HAP-1 (cell line): ENCODE results near the gene TLR3.

Experiments used
- DNase-seq, 2 experiments: peaks; one replicate each; pipeline ENCODE4 v3.0.0-alpha.2; 2016 to 2020; ENCODE audit warnings: low spot score in 2 of 2
- H3K27me3 ChIP-seq: fragments of 250-450 bp; sonication (Bioruptor Pico); 2 replicates; pipeline ENCODE4 v1.5.1; 2020; ENCODE audit warnings: low read depth, mild to moderate bottlenecking, moderate library complexity
- H3K36me3 ChIP-seq: fragments of 250-450 bp; sonication (Bioruptor Pico); replicated peaks from 2 replicates; pipeline ENCODE4 v1.5.1; 2020; ENCODE audit warnings: mild to moderate bottlenecking
- H3K4me1 ChIP-seq: fragments of 250-450 bp; sonication (Bioruptor Pico); 2 replicates; pipeline ENCODE4 v1.5.1; 2020; ENCODE audit warnings: mild to moderate bottlenecking
- H3K4me3 ChIP-seq: fragments of 250-450 bp; sonication (Bioruptor Pico); 2 replicates; pipeline ENCODE4 v1.5.1; 2020; ENCODE audit warnings: mild to moderate bottlenecking, moderate library complexity
- H3K9me3 ChIP-seq: fragments of 250-450 bp; sonication (Bioruptor Pico); 2 replicates; pipeline ENCODE4 v1.5.1; 2020; ENCODE audit warnings: mild to moderate bottlenecking, moderate library complexity
- in situ Hi-C: fragments of 300-500 bp; cut with MboI; formaldehyde crosslinking; loops from 3 replicates; pipeline ENCODE4 v1.14.3; 2020; ENCODE audit warnings: low sequenced_read_pairs, inconsistent platforms, mixed read lengths

TLR3 gene

GRCh38 chr4:186067757-186068385 lies 1.1 kb upstream of the TLR3 start:
- peak in 1 of 2 experiments; percentile 32 for DNase-seq
- H3K36me3 ChIP-seq, result no peaks in the 10 kb centered on the region
- H3K4me1 ChIP-seq, result peaks cover 12% of the 10 kb centered on the region
- H3K4me3 ChIP-seq, result no peak overlapping the region
- in situ Hi-C loops, result no loop called here
- 0 out of 2 replicates have a peak, but pooled peaks cover 3% of the 10 kb centered on the region for H3K27me3 ChIP-seq
- H3K9me3 ChIP-seq, result no peaks in the 10 kb centered on the region

- no peak for DNase-seq
- H3K4me3 ChIP-seq, result no peak overlapping the region
- in situ Hi-C loops, result no loop called here
- 0 out of 2 replicates have a peak, but pooled peaks cover 3% of the 10 kb centered on the region for H3K27me3 ChIP-seq
- H3K36me3 ChIP-seq, result no peaks in the 10 kb centered on the region
- peaks cover 10% of the 10 kb centered on the region for H3K4me1 ChIP-seq
- no peaks in the 10 kb centered on the region for H3K9me3 ChIP-seq
Observed at GRCh38 chr4:186069729-186070128, 773 bp downstream of the TLR3 start.

GRCh38 chr4:186072516-186072915 lies 3.6 kb downstream of the TLR3 start:
- H3K4me1 ChIP-seq, result peaks cover 3% of the 10 kb centered on the region; the same call in 1 of the 2 replicates
- in situ Hi-C loops, result no loop called here
- no peaks in the 10 kb centered on the region for H3K36me3 ChIP-seq
- DNase-seq, result no peak
- H3K4me3 ChIP-seq, result no peak overlapping the region
- H3K27me3 ChIP-seq, result 0 out of 2 replicates have a peak, but pooled peaks cover 2% of the 10 kb centered on the region
- H3K9me3 ChIP-seq, result no peaks in the 10 kb centered on the region

- H3K4me1 ChIP-seq, result peaks cover 6% of the 10 kb centered on the region; the same call in 1 of the 2 replicates
- H3K4me3 ChIP-seq, result no peak overlapping the region
- no peak for DNase-seq
- no peaks in the 10 kb centered on the region for H3K36me3 ChIP-seq
- no peaks in the 10 kb centered on the region for H3K9me3 ChIP-seq
- H3K27me3 ChIP-seq, result 0 out of 2 replicates have a peak, but pooled peaks cover 2% of the 10 kb centered on the region
- in situ Hi-C loops, result no loop called here
Observed at GRCh38 chr4:186074189-186074588, 5.2 kb downstream of the TLR3 start.

GRCh38 chr4:186078981-186079638 lies 10.2 kb downstream of the TLR3 start:
- in situ Hi-C loops, result no loop called here
- DNase-seq, result no peak
- Histone ChIP-seq H3K4me3 (no peak overlapping the region), H3K36me3 (no peaks in the 10 kb centered on the region), H3K4me1 (0 out of 2 replicates have a peak, but pooled peaks cover 3% of the 10 kb centered on the region), H3K27me3 (peaks cover 4% of the 10 kb centered on the region; the same call in 1 of the 2 replicates), H3K9me3 (no peaks in the 10 kb centered on the region)

- Histone ChIP-seq H3K36me3 (no peaks in the 10 kb centered on the region), H3K4me3 (no peak overlapping the region), H3K9me3 (no peaks in the 10 kb centered on the region), H3K27me3 (peaks cover 4% of the 10 kb centered on the region; the same call in 1 of the 2 replicates), H3K4me1 (0 out of 2 replicates have a peak, but pooled peaks cover 3% of the 10 kb centered on the region)
- DNase-seq, result no peak
- in situ Hi-C loops, result no loop called here
Observed at GRCh38 chr4:186079694-186080093, 10.7 kb downstream of the TLR3 start.

- Histone ChIP-seq H3K4me3 (no peak overlapping the region), H3K4me1 (0 out of 2 replicates have a peak, but pooled peaks cover 3% of the 10 kb centered on the region), H3K27me3 (peaks cover 2% of the 10 kb centered on the region; the same call in 1 of the 2 replicates), H3K36me3 (no peaks in the 10 kb centered on the region), H3K9me3 (no peaks in the 10 kb centered on the region)
- DNase-seq, result no peak
- in situ Hi-C loops, result no loop called here
Observed at GRCh38 chr4:186081202-186081807, 12.3 kb downstream of the TLR3 start.

GRCh38 chr4:186082221-186082620 lies 13.3 kb downstream of the TLR3 start:
- Histone ChIP-seq H3K27me3 (peaks cover 2% of the 10 kb centered on the region; the same call in 1 of the 2 replicates), H3K36me3 (no peaks in the 10 kb centered on the region), H3K9me3 (no peaks in the 10 kb centered on the region), H3K4me3 (no peak overlapping the region), H3K4me1 (0 out of 2 replicates have a peak, but pooled peaks cover 3% of the 10 kb centered on the region)
- DNase-seq, result no peak
- in situ Hi-C loops, result no loop called here

GRCh38 chr4:186088523-186088922 lies 19.6 kb downstream of the TLR3 start:
- Histone ChIP-seq H3K4me3 (no peak overlapping the region), H3K9me3 (no peaks in the 10 kb centered on the region), H3K4me1 (no peaks in the 10 kb centered on the region), H3K36me3 (no peaks in the 10 kb centered on the region), H3K27me3 (no peaks in the 10 kb centered on the region)
- in situ Hi-C loops, result no loop called here
- no peak for DNase-seq

GRCh38 chr4:186092296-186092695 lies 23.3 kb downstream of the TLR3 start:
- Histone ChIP-seq H3K4me3 (no peak overlapping the region), H3K36me3 (no peaks in the 10 kb centered on the region), H3K9me3 (no peaks in the 10 kb centered on the region), H3K4me1 (no peaks in the 10 kb centered on the region), H3K27me3 (no peaks in the 10 kb centered on the region)
- no peak for DNase-seq
- in situ Hi-C loops, result no loop called here

GRCh38 chr4:186095406-186095805 lies 26.4 kb downstream of the TLR3 start:
- H3K9me3 ChIP-seq, result no peaks in the 10 kb centered on the region
- H3K4me3 ChIP-seq, result no peak overlapping the region
- no peaks in the 10 kb centered on the region for H3K27me3 ChIP-seq
- no peaks in the 10 kb centered on the region for H3K36me3 ChIP-seq
- H3K4me1 ChIP-seq, result no peaks in the 10 kb centered on the region
- DNase-seq, result no peak
- in situ Hi-C loops, result no loop called here

GRCh38 chr4:186096681-186097165 lies 27.8 kb downstream of the TLR3 start:
- H3K36me3 ChIP-seq, result no peaks in the 10 kb centered on the region
- no peak for DNase-seq
- no peaks in the 10 kb centered on the region for H3K4me1 ChIP-seq
- no peak overlapping the region for H3K4me3 ChIP-seq
- in situ Hi-C loops, result no loop called here
- no peaks in the 10 kb centered on the region for H3K27me3 ChIP-seq
- no peaks in the 10 kb centered on the region for H3K9me3 ChIP-seq

GRCh38 chr4:186097386-186097785 lies 28.4 kb downstream of the TLR3 start:
- H3K9me3 ChIP-seq, result no peaks in the 10 kb centered on the region
- no peaks in the 10 kb centered on the region for H3K27me3 ChIP-seq
- DNase-seq, result no peak
- in situ Hi-C loops, result no loop called here
- H3K4me3 ChIP-seq, result no peak overlapping the region
- no peaks in the 10 kb centered on the region for H3K36me3 ChIP-seq
- no peaks in the 10 kb centered on the region for H3K4me1 ChIP-seq

GRCh38 chr4:186102931-186103330 lies 34.0 kb downstream of the TLR3 start:
- no peak for DNase-seq

More at GRCh38 chr4:186102931-186103330, 34.0 kb downstream of the TLR3 start:
- in situ Hi-C loops, result no loop called here
- Histone ChIP-seq H3K36me3 (no peaks in the 10 kb centered on the region), H3K4me3 (no peak overlapping the region), H3K27me3 (no peaks in the 10 kb centered on the region), H3K4me1 (peaks cover 18% of the 10 kb centered on the region), H3K9me3 (no peaks in the 10 kb centered on the region)
